ENCODE data around the gene TENT5C. TPM values are rescaled to one million over a fixed set of nuclear protein-coding genes. Genes with fewer than 3 reads are reported as not detected.

Gene TENT5C
- polyA plus RNA-seq, 1 of the 3 experiments (the other 2 are of a cell fraction) = 0.90 TPM

DNA sequence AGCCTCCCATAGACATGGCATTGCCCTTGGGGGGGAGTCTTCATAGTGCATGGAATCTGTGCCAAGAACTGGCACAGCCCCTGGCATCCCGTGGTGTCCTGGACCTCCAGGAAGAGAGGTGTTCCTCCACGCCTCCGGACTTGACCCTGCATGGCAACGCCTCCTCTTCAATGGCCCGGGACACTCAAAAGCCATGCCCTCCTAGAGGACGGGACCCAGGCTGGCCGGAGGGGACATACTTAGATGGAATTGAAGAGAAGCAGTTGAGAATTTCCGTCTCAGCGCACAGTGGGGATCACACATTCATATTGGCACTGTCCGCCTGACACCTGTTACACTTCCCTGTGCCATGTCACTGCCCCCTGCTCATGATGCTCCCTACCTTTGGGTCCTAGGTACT lies 38.4 kb upstream of the TENT5C start:
- Histone ChIP-seq H3K9ac (no peak overlapping the region), H3K4me3 (ENCODE audit: low read depth in 2 of 2, low read length in 1 of 2) (no peak overlapping the region), H4K20me1 (ENCODE audit: insufficient read depth) (no peaks in the 10 kb centered on the region), H3K4me1 (ENCODE audit: control insufficient read depth in 1 of 2, insufficient read depth in 2 of 2, low read depth in 1 of 2, low read length in 1 of 2) (peaks cover 0 to 22% of the 10 kb centered on the region in 2 experiments; a peak in 2 of 4 replicates), H3K9me3 (no peaks in the 10 kb centered on the region), H3K4me2 (no peak overlapping the region), H3K27me3 (ENCODE audit: insufficient read depth) (peaks cover 9% of the 10 kb centered on the region; the same call in 1 of the 2 replicates), H3K36me3 (replicated peaks in 1 of 2; ENCODE audit: control insufficient read depth in 1 of 2, insufficient read depth in 2 of 2, low read length in 1 of 2) (no peaks in the 10 kb centered on the region), H3K27ac (ENCODE audit: low read depth in 2 of 2, low read length in 1 of 2) (no peak overlapping the region), H2AFZ (ENCODE audit: low read depth) (no peak overlapping the region), H3K9me2 (no peaks in the 10 kb centered on the region), H3K79me2 (ENCODE audit: insufficient read depth) (no peaks in the 10 kb centered on the region), H3F3A (replicated peaks; ENCODE audit: insufficient read depth) (no peaks in the 10 kb centered on the region)
- no peak for DNase-seq
- TF ChIP-seq, protein P1, sequence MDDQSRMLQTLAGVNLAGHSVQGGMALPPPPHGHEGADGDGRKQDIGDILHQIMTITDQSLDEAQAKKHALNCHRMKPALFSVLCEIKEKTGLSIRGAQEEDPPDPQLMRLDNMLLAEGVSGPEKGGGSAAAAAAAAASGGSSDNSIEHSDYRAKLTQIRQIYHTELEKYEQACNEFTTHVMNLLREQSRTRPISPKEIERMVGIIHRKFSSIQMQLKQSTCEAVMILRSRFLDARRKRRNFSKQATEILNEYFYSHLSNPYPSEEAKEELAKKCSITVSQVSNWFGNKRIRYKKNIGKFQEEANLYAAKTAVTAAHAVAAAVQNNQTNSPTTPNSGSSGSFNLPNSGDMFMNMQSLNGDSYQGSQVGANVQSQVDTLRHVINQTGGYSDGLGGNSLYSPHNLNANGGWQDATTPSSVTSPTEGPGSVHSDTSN (IDR thresholded peaks at IDR 0.05) = no peak
- TF ChIP-seq RCOR1 (IDR thresholded peaks at IDR 0.05; ENCODE audit: low read length) (no peak), NFIC (IDR thresholded peaks at IDR 0.05; ENCODE audit: borderline replicate concordance) (no peak), FOXM1 (IDR thresholded peaks at IDR 0.05; ENCODE audit: low read depth) (no peak), REST (IDR thresholded peaks at IDR 0.05; ENCODE audit: low read depth, low read length) (no peak), MEF2A (IDR thresholded peaks at IDR 0.05; ENCODE audit: borderline replicate concordance, low read depth) (no peak), USF1 (IDR thresholded peaks at IDR 0.05; ENCODE audit: borderline replicate concordance, low read depth) (no peak), EP300 (IDR thresholded peaks at IDR 0.05; ENCODE audit: borderline replicate concordance in 1 of 2, low read depth in 1 of 2, low read length in 1 of 2) (no peak), GATA2 (CRISPR knock-in tag; IDR thresholded peaks at IDR 0.05) (no peak), JUND (IDR thresholded peaks at IDR 0.05) (no peak), POLR2AphosphoS5 (IDR thresholded peaks at IDR 0.05; ENCODE audit: low read depth, low read length) (no peak), RFX5 (IDR thresholded peaks at IDR 0.05; ENCODE audit: low read length) (no peak), GABPA (IDR thresholded peaks at IDR 0.05; ENCODE audit: low read depth) (no peak), NRF1 (IDR thresholded peaks at IDR 0.05; ENCODE audit: low read depth, low read length) (no peak), IRF3 (IDR thresholded peaks at IDR 0.05; ENCODE audit: low read depth, low read length) (no peak), CHD2 (IDR thresholded peaks at IDR 0.05; ENCODE audit: low read length, partially characterized antibody) (no peak), TEAD4 (IDR thresholded peaks at IDR 0.05; ENCODE audit: borderline replicate concordance, insufficient read depth) (no peak), TAF1 (IDR thresholded peaks at IDR 0.05; ENCODE audit: borderline replicate concordance, low read depth, low read length) (no peak), SIN3A (IDR thresholded peaks at IDR 0.05; ENCODE audit: borderline replicate concordance, low read depth, low read length) (no peak)
- TF ChIP-seq, protein P2, sequence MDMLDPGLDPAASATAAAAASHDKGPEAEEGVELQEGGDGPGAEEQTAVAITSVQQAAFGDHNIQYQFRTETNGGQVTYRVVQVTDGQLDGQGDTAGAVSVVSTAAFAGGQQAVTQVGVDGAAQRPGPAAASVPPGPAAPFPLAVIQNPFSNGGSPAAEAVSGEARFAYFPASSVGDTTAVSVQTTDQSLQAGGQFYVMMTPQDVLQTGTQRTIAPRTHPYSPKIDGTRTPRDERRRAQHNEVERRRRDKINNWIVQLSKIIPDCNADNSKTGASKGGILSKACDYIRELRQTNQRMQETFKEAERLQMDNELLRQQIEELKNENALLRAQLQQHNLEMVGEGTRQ (IDR thresholded peaks at IDR 0.05; ENCODE audit: borderline replicate concordance, low read depth, low read length) = no peak
- 100% methylated on average over 2 of the region's 10 CpGs for WGBS (ENCODE audit: low lambda C conversion rate)
- POLR2A ChIA-PET = no interaction called here
- CTCF ChIA-PET = interaction anchor here (1.2 to 1.8 kb wide), 2 partner anchors 187 to 202 kb away, joined by 3 to 8 read pairs; no protein-coding TSS in a partner anchor
